ENCODE measurements around the gene NOPCHAP1.

NOPCHAP1 gene

GRCh38 chr12:105013892-105014291 is 27.8 kb downstream of the NOPCHAP1 start:
- Histone ChIP-seq H3K27me3 (ENCODE audit: insufficient read depth, low read length) (no peaks in the 10 kb centered on the region), H3K36me3 (ENCODE audit: insufficient read depth, low read length) (peaks cover 4% of the 10 kb centered on the region), H3K9me3 (ENCODE audit: low read length) (peaks cover 9% of the 10 kb centered on the region), H2AFZ (ENCODE audit: low read depth, low read length) (no peak overlapping the region), H3K4me1 (ENCODE audit: insufficient read depth, low read length) (peaks cover 25% of the 10 kb centered on the region), H3K4me3 (ENCODE audit: low read length) (no peak overlapping the region)

GRCh38 chr12:105014603-105015002 is 28.5 kb downstream of the NOPCHAP1 start:
- no peak overlapping the region for H3K4me3 ChIP-seq (ENCODE audit: low read length)
- H3K9me3 ChIP-seq (ENCODE audit: low read length): peaks cover 9% of the 10 kb centered on the region
- peaks cover 25% of the 10 kb centered on the region for H3K4me1 ChIP-seq (ENCODE audit: insufficient read depth, low read length)
- H2AFZ ChIP-seq (ENCODE audit: low read depth, low read length): no peak overlapping the region
- no peaks in the 10 kb centered on the region for H3K27me3 ChIP-seq (ENCODE audit: insufficient read depth, low read length)
- peaks cover 4% of the 10 kb centered on the region for H3K36me3 ChIP-seq (ENCODE audit: insufficient read depth, low read length)

- Histone ChIP-seq H3K4me3 (ENCODE audit: low read length) (no peak overlapping the region), H3K9me3 (ENCODE audit: low read length) (peaks cover 9% of the 10 kb centered on the region), H3K36me3 (ENCODE audit: insufficient read depth, low read length) (peaks cover 4% of the 10 kb centered on the region), H3K4me1 (ENCODE audit: insufficient read depth, low read length) (peaks cover 25% of the 10 kb centered on the region), H3K27me3 (ENCODE audit: insufficient read depth, low read length) (no peaks in the 10 kb centered on the region), H2AFZ (ENCODE audit: low read depth, low read length) (no peak overlapping the region)
Measured at GRCh38 chr12:105015543-105015942, 29.4 kb downstream of the NOPCHAP1 start.

GRCh38 chr12:105018012-105018411 is 31.9 kb downstream of the NOPCHAP1 start:
- Histone ChIP-seq H3K4me1 (ENCODE audit: insufficient read depth, low read length) (peaks cover 25% of the 10 kb centered on the region), H3K4me3 (ENCODE audit: low read length) (no peak overlapping the region), H3K27me3 (ENCODE audit: insufficient read depth, low read length) (no peaks in the 10 kb centered on the region), H3K36me3 (ENCODE audit: insufficient read depth, low read length) (peaks cover 4% of the 10 kb centered on the region), H2AFZ (ENCODE audit: low read depth, low read length) (no peak overlapping the region), H3K9me3 (ENCODE audit: low read length) (peaks cover 5% of the 10 kb centered on the region)

- no peak overlapping the region for H3K4me3 ChIP-seq (ENCODE audit: low read length)
- H3K9me3 ChIP-seq (ENCODE audit: low read length): no peaks in the 10 kb centered on the region
- peaks cover 25% of the 10 kb centered on the region for H3K4me1 ChIP-seq (ENCODE audit: insufficient read depth, low read length)
- peaks cover 2% of the 10 kb centered on the region for H3K36me3 ChIP-seq (ENCODE audit: insufficient read depth, low read length)
- no peaks in the 10 kb centered on the region for H3K27me3 ChIP-seq (ENCODE audit: insufficient read depth, low read length)
- no peak overlapping the region for H2AFZ ChIP-seq (ENCODE audit: low read depth, low read length)
Measured at GRCh38 chr12:105018776-105019175, 32.7 kb downstream of the NOPCHAP1 start.

GRCh38 chr12:105020241-105020962 is 34.3 kb downstream of the NOPCHAP1 start:
- Histone ChIP-seq H3K36me3 (ENCODE audit: insufficient read depth, low read length) (no peaks in the 10 kb centered on the region), H2AFZ (ENCODE audit: low read depth, low read length) (no peak overlapping the region), H3K4me3 (ENCODE audit: low read length) (no peak overlapping the region), H3K4me1 (ENCODE audit: insufficient read depth, low read length) (peaks cover 25% of the 10 kb centered on the region), H3K9me3 (ENCODE audit: low read length) (no peaks in the 10 kb centered on the region), H3K27me3 (ENCODE audit: insufficient read depth, low read length) (no peaks in the 10 kb centered on the region)

GRCh38 chr12:105024928-105025327 is 38.8 kb downstream of the NOPCHAP1 start:
- Histone ChIP-seq H3K27me3 (ENCODE audit: insufficient read depth, low read length) (no peaks in the 10 kb centered on the region), H3K36me3 (ENCODE audit: insufficient read depth, low read length) (no peaks in the 10 kb centered on the region), H3K9me3 (ENCODE audit: low read length) (no peaks in the 10 kb centered on the region), H3K4me1 (ENCODE audit: insufficient read depth, low read length) (peaks cover 11% of the 10 kb centered on the region), H3K4me3 (ENCODE audit: low read length) (no peak overlapping the region), H2AFZ (ENCODE audit: low read depth, low read length) (no peak overlapping the region)

- H3K4me3 ChIP-seq (ENCODE audit: low read length): no peak overlapping the region
- no peak overlapping the region for H2AFZ ChIP-seq (ENCODE audit: low read depth, low read length)
- no peaks in the 10 kb centered on the region for H3K9me3 ChIP-seq (ENCODE audit: low read length)
- peaks cover 11% of the 10 kb centered on the region for H3K4me1 ChIP-seq (ENCODE audit: insufficient read depth, low read length)
- no peaks in the 10 kb centered on the region for H3K36me3 ChIP-seq (ENCODE audit: insufficient read depth, low read length)
- no peaks in the 10 kb centered on the region for H3K27me3 ChIP-seq (ENCODE audit: insufficient read depth, low read length)
Measured at GRCh38 chr12:105025890-105026289, 39.8 kb downstream of the NOPCHAP1 start.

GRCh38 chr12:105026411-105026810 is 40.3 kb downstream of the NOPCHAP1 start:
- Histone ChIP-seq H3K4me3 (ENCODE audit: low read length) (no peak overlapping the region), H3K4me1 (ENCODE audit: insufficient read depth, low read length) (peaks cover 11% of the 10 kb centered on the region), H3K36me3 (ENCODE audit: insufficient read depth, low read length) (no peaks in the 10 kb centered on the region), H2AFZ (ENCODE audit: low read depth, low read length) (no peak overlapping the region), H3K27me3 (ENCODE audit: insufficient read depth, low read length) (no peaks in the 10 kb centered on the region), H3K9me3 (ENCODE audit: low read length) (no peaks in the 10 kb centered on the region)

GRCh38 chr12:105030820-105031807 is 45.0 kb downstream of the NOPCHAP1 start:
- H3K4me1 ChIP-seq (ENCODE audit: insufficient read depth, low read length): no peaks in the 10 kb centered on the region
- H3K9me3 ChIP-seq (ENCODE audit: low read length): no peaks in the 10 kb centered on the region
- H3K27me3 ChIP-seq (ENCODE audit: insufficient read depth, low read length): no peaks in the 10 kb centered on the region
- no peak overlapping the region for H2AFZ ChIP-seq (ENCODE audit: low read depth, low read length)
- no peak overlapping the region for H3K4me3 ChIP-seq (ENCODE audit: low read length)
- H3K36me3 ChIP-seq (ENCODE audit: insufficient read depth, low read length): no peaks in the 10 kb centered on the region

- H2AFZ ChIP-seq (ENCODE audit: low read depth, low read length): no peak overlapping the region
- H3K4me3 ChIP-seq (ENCODE audit: low read length): no peak overlapping the region
- no peaks in the 10 kb centered on the region for H3K36me3 ChIP-seq (ENCODE audit: insufficient read depth, low read length)
- H3K9me3 ChIP-seq (ENCODE audit: low read length): no peaks in the 10 kb centered on the region
- no peaks in the 10 kb centered on the region for H3K27me3 ChIP-seq (ENCODE audit: insufficient read depth, low read length)
- no peaks in the 10 kb centered on the region for H3K4me1 ChIP-seq (ENCODE audit: insufficient read depth, low read length)
Measured at GRCh38 chr12:105032703-105033357, 46.7 kb downstream of the NOPCHAP1 start.

GRCh38 chr12:105033851-105034250 is 47.7 kb downstream of the NOPCHAP1 start:
- Histone ChIP-seq H3K9me3 (ENCODE audit: low read length) (no peaks in the 10 kb centered on the region), H3K27me3 (ENCODE audit: insufficient read depth, low read length) (no peaks in the 10 kb centered on the region), H3K36me3 (ENCODE audit: insufficient read depth, low read length) (no peaks in the 10 kb centered on the region), H3K4me1 (ENCODE audit: insufficient read depth, low read length) (no peaks in the 10 kb centered on the region), H2AFZ (ENCODE audit: low read depth, low read length) (no peak overlapping the region), H3K4me3 (ENCODE audit: low read length) (no peak overlapping the region)
